SKM-1 treated with dmso at 0.1 percent for 144 hours (cell line): ENCODE measurements around the gene ABLIM1.

Source experiments
- DNase-seq: peaks from one replicate; lab custom pipeline; 2025; ENCODE audit not compliant: unreplicated experiment; lab: John Stamatoyannopoulos, UW

Gene ABLIM1

GRCh38 chr10:114680543-114681117 lies 22.6 kb upstream of the ABLIM1 start:
- DNase-seq = no peak

- DNase-seq = no peak
Measured at GRCh38 chr10:114679552-114679951, 21.5 kb upstream of the ABLIM1 start.

- no peak for DNase-seq
Measured at GRCh38 chr10:114678820-114679219, 20.7 kb upstream of the ABLIM1 start.

- no peak for DNase-seq
Measured at GRCh38 chr10:114678336-114678735, 20.3 kb upstream of the ABLIM1 start.

GRCh38 chr10:114674346-114674745 lies 16.3 kb upstream of the ABLIM1 start:
- DNase-seq = peak; percentile 77

- no peak for DNase-seq
Measured at GRCh38 chr10:114669648-114670047, 11.6 kb upstream of the ABLIM1 start.

- no peak for DNase-seq
Measured at GRCh38 chr10:114668375-114669080, 10.5 kb upstream of the ABLIM1 start.

- DNase-seq = no peak
Measured at GRCh38 chr10:114665873-114666272, 7.8 kb upstream of the ABLIM1 start.

- no peak for DNase-seq
Measured at GRCh38 chr10:114665406-114665805, 7.3 kb upstream of the ABLIM1 start.

GRCh38 chr10:114664127-114664526 lies 6.1 kb upstream of the ABLIM1 start:
- no peak for DNase-seq

- DNase-seq = no peak
Measured at GRCh38 chr10:114663626-114664025, 5.6 kb upstream of the ABLIM1 start.

- no peak for DNase-seq
Measured at GRCh38 chr10:114662646-114663217, 4.7 kb upstream of the ABLIM1 start.

GRCh38 chr10:114661212-114661880 lies 3.3 kb upstream of the ABLIM1 start:
- DNase-seq = no peak

GRCh38 chr10:114655671-114656070 lies 2.4 kb downstream of the ABLIM1 start:
- DNase-seq = no peak

GRCh38 chr10:114654822-114655575 lies 3.1 kb downstream of the ABLIM1 start:
- DNase-seq = no peak

GRCh38 chr10:114653926-114654325 lies 4.1 kb downstream of the ABLIM1 start:
- no peak for DNase-seq

- DNase-seq = no peak
Measured at GRCh38 chr10:114652402-114653368, 5.4 kb downstream of the ABLIM1 start.

- DNase-seq = no peak
Measured at GRCh38 chr10:114650831-114651230, 7.2 kb downstream of the ABLIM1 start.

- DNase-seq = no peak
Measured at GRCh38 chr10:114650266-114650665, 7.8 kb downstream of the ABLIM1 start.

- no peak for DNase-seq
Measured at GRCh38 chr10:114649217-114649903, 8.7 kb downstream of the ABLIM1 start.
